GM12874 (cell line): ENCODE data around the gene TMEM127.
A peak's percentile ranks its signal among the peaks of the same experiment; 100 is the strongest.

Experiments
- CTCF ChIP-seq: IDR thresholded peaks from 2 replicates; pipeline ENCODE4 v1.5.1; 2011; ENCODE audit warnings: low read depth, mild to moderate bottlenecking, control low read depth, low read length, moderate library complexity; ENCODE audit not compliant: insufficient read depth

TMEM127 gene

GRCh38 chr2:96260387-96261260 lies 5.2 kb downstream of the TMEM127 start:
- peak; percentile 64 for TF ChIP-seq CTCF

GRCh38 chr2:96259497-96259921 lies 6.3 kb downstream of the TMEM127 start:
- TF ChIP-seq CTCF: no peak

DNA sequence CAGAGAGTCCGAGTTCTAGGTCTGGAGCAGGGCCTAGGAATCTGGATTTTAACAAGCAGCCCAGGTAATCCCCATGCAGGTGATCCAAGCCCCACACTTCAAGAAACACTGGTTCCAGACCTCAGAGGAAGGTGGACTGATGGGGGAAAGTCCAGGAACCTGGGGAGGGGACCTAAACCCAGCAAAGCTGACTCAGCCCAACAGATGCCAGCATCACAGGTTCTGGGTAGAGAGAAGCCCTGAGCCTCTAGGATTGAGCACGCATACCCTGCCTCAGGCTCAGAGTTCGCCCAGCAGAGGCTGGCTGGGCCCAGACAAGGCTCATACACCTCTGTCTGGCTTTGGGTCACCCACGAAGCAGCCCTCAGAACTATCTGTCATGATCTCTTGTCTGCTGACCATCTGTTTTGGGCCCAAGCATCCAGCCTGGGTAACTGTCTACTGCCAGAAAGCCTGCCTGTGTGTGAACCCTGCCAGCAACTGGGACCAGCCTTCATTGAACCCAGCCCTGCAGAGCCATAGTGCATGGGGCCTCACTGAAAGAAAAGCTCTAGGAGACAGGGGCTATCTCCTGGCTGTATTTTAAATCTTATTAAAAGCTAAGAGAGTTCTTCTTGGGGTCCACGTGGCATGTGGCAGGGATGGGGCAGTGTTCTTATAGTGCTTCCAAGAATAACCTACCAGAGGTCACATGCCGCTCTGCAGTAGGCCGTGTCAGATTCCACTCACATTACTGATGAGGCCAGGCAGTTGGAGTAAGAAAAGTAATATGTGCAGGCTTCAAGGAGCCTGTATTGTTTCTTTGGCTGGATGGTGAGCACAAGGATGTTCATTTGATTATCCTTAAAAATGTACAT lies 7.4 kb downstream of the TMEM127 start:
- TF ChIP-seq CTCF: no peak

DNA sequence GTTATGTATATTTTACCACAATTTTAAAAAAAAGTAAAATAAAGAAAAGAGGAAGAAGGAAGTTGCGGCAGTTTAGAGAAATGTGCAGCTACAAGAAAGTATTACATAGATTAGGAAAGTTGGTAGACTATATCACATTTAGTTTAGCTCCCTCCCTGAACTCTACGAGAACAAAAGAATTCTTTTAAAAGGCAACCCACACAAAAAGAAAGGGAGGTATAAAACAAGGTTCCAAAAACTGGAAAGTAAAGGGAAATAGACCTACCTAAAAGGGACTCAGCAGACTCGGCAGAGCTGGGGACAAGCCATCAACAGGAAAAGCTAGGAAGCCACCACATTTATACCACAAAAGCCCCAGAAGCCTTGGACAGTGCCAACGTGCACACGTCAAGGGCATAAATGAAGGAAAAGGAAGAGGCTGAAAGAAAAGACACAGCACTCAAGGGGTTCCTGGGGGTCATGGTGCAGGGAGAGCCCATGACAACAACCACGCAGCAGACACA lies 9.1 kb downstream of the TMEM127 start:
- no peak for TF ChIP-seq CTCF

- TF ChIP-seq CTCF: no peak
These were observed 11.2 kb downstream of the TMEM127 start for GRCh38 chr2:96254571-96254970.

DNA sequence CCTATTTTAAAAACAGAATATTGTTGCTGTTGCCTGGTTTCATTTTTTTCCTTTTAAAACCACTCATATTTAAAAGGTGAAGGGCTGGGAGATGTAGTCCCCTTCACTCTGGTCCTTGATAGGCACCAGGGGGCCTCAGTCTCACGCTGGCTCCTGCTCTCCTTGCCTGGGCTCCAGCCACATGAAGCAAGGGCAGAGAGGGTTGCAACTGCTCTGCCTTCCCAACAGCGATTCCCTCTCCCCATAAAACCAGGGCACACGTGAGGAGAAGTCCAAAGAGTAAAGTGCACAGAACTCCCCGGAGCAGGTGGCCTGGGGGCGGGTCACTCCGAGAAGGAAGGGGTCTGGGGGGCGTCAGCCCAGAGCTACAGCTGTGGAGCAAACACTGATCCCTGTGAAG lies 12.8 kb downstream of the TMEM127 start:
- TF ChIP-seq CTCF: no peak

GRCh38 chr2:96252526-96252925 lies 13.3 kb downstream of the TMEM127 start:
- no peak for TF ChIP-seq CTCF
